VCaP (cell line): ENCODE measurements around the gene MARK3.

Experiments
- H3K27ac ChIP-seq: fragments of 450-650 bp; 2 replicates; pipeline ENCODE4 v1.5.1; 2017
- CTCF ChIP-seq: fragments of 450-650 bp; conservative IDR thresholded peaks from 2 replicates; pipeline ENCODE4 v1.5.1; 2017; ENCODE audit warnings: mild to moderate bottlenecking, moderate library complexity

The MARK3 gene

GRCh38 chr14:103432627-103433026 lies 47.4 kb downstream of the MARK3 start:
- no peak for TF ChIP-seq CTCF
- no peak overlapping the region for H3K27ac ChIP-seq

GRCh38 chr14:103433916-103434563 lies 48.8 kb downstream of the MARK3 start:
- no peak for TF ChIP-seq CTCF

GRCh38 chr14:103434868-103435442 lies 49.7 kb downstream of the MARK3 start:
- H3K27ac ChIP-seq = no peak overlapping the region
- TF ChIP-seq CTCF = no peak

More at GRCh38 chr14:103433916-103434563, 48.8 kb downstream of the MARK3 start:
- H3K27ac ChIP-seq = no peak overlapping the region

GRCh38 chr14:103436533-103436932 lies 51.3 kb downstream of the MARK3 start:
- TF ChIP-seq CTCF = no peak
- no peak overlapping the region for H3K27ac ChIP-seq

- TF ChIP-seq CTCF = no peak
Measured at GRCh38 chr14:103442288-103442687, 57.1 kb downstream of the MARK3 start.

GRCh38 chr14:103443111-103443510 lies 57.9 kb downstream of the MARK3 start:
- TF ChIP-seq CTCF = no peak
- H3K27ac ChIP-seq = 0 out of 2 replicates have a peak overlapping the region, but pooled peaks have one; percentile 67

More at GRCh38 chr14:103442288-103442687, 57.1 kb downstream of the MARK3 start:
- H3K27ac ChIP-seq = no peak overlapping the region

- peak overlapping the region; percentile 67 for H3K27ac ChIP-seq
- TF ChIP-seq CTCF = no peak
Measured at GRCh38 chr14:103444837-103445524, 59.8 kb downstream of the MARK3 start.
